K562 (cell line): ENCODE results near the gene PNPLA1. TPM values are rescaled to one million over a fixed set of nuclear protein-coding genes. Genes with fewer than 3 reads are reported as not detected.
A peak's percentile ranks its signal among the peaks of the same experiment; 100 is the strongest.

Experiments used
- ATF7 ChIP-seq: fragments of 450-650 bp; IDR thresholded peaks from 2 replicates; pipeline ENCODE4 v1.7.1; 2014; ENCODE audit warnings: mild to moderate bottlenecking, moderate library complexity
- CREB3 ChIP-seq: fragments of 450-650 bp; conservative IDR thresholded peaks from 2 replicates; pipeline ENCODE4 v1.6.1; 2016; ENCODE audit warnings: missing genetic modification characterization, low read depth, mild to moderate bottlenecking, missing compliant biosample characterization, moderate library complexity
- EHMT2 ChIP-seq: fragments of 450-650 bp; IDR thresholded peaks from 2 replicates; pipeline ENCODE4 v1.6.1; 2018; ENCODE audit warnings: antibody characterized with exemption
- EP400 ChIP-seq: fragments of 450-650 bp; IDR thresholded peaks from 2 replicates; pipeline ENCODE4 v1.6.1; 2017; ENCODE audit warnings: antibody characterized with exemption, mild to moderate bottlenecking, moderate library complexity
- FOXK2 ChIP-seq, 2 experiments: fragments of 450-650 bp; IDR thresholded peaks in 1 of 2; conservative IDR thresholded peaks in 1 of 2; 2 replicates each; pipeline ENCODE4 v1.6.1; 2016; ENCODE audit warnings: low read depth in 2 of 2, mild to moderate bottlenecking in 1 of 2
- HMBOX1 ChIP-seq: sonication (generic); IDR thresholded peaks from 2 replicates; pipeline ENCODE4 v1.6.1; 2016
- L3MBTL2 ChIP-seq: fragments of 450-650 bp; IDR thresholded peaks from 2 replicates; pipeline ENCODE4 v1.6.1; 2016; ENCODE audit warnings: mild to moderate bottlenecking, moderate library complexity
- NELFE ChIP-seq: IDR thresholded peaks from 2 replicates; pipeline ENCODE4 v1.6.1; 2011; ENCODE audit warnings: mild to moderate bottlenecking; ENCODE audit not compliant: insufficient read depth, insufficient read length
- RCOR1 ChIP-seq, 2 experiments: IDR thresholded peaks; 2 replicates each; pipeline ENCODE4 v1.6.1; 2012; ENCODE audit warnings: low read depth in 2 of 2, low read length in 2 of 2, borderline replicate concordance in 1 of 2, improper control_type of control experiment in 1 of 2
- RHOXF2B ChIP-seq: fragments of 250-450 bp; sonication (Bioruptor Pico); conservative IDR thresholded peaks from 2 replicates; pipeline ENCODE4 v1.5.1; 2021
- SMARCA4 ChIP-seq: fragments of 450-650 bp; IDR thresholded peaks from 2 replicates; pipeline ENCODE4 v1.6.1; 2016
- SMARCC2 ChIP-seq: fragments of 450-650 bp; IDR thresholded peaks from 2 replicates; pipeline ENCODE4 v1.6.1; 2017; ENCODE audit warnings: antibody characterized with exemption, moderate library complexity, mild to moderate bottlenecking, low read depth
- THRB ChIP-seq: fragments of 450-650 bp; formaldehyde crosslinking; conservative IDR thresholded peaks from 2 replicates; pipeline ENCODE4 v1.4.0; 2022; ENCODE audit warnings: mild to moderate bottlenecking, missing genetic modification characterization
- TRIM24 ChIP-seq, 2 experiments: fragments of 450-650 bp; IDR thresholded peaks; 2 replicates each; pipeline ENCODE4 v1.6.1; 2016
- YY1 ChIP-seq, 3 experiments: IDR thresholded peaks; 2 replicates each; pipeline ENCODE4 v1.6.1; 2011; ENCODE audit warnings: low read length in 2 of 3, mild to moderate bottlenecking in 2 of 3, moderate library complexity in 2 of 3, borderline replicate concordance in 1 of 3, control low read depth in 1 of 3, low read depth in 1 of 3; ENCODE audit not compliant: insufficient read depth in 3 of 3, insufficient replicate concordance in 2 of 3, control insufficient read depth in 1 of 3, insufficient read length in 1 of 3; ENCODE audit errors: extremely low read depth in 1 of 3
- ZBTB2 ChIP-seq: fragments of 450-650 bp; IDR thresholded peaks from 2 replicates; pipeline ENCODE4 v1.6.1; 2016; ENCODE audit warnings: antibody characterized with exemption
- ZNF311 ChIP-seq: fragments of 250-450 bp; sonication (Bioruptor Pico); IDR thresholded peaks from 2 replicates; pipeline ENCODE4 v1.4.0; 2020; ENCODE audit warnings: mild to moderate bottlenecking, moderate library complexity
- ZNF707 ChIP-seq: fragments of 250-450 bp; sonication (Bioruptor Pico); conservative IDR thresholded peaks from 2 replicates; pipeline ENCODE4 v1.8.0; 2022; ENCODE audit warnings: inconsistent platforms, mild to moderate bottlenecking, moderate library complexity
- ZZZ3 ChIP-seq: fragments of 450-650 bp; IDR thresholded peaks from 2 replicates; pipeline ENCODE4 v1.6.1; 2016; ENCODE audit warnings: antibody characterized with exemption, mild to moderate bottlenecking, moderate library complexity
- polyA plus RNA-seq, 8 experiments: library from polyadenylated mRNA; depleted of rRNA in 4 of 8; stranded (reverse) in 5 of 8; unstranded in 3 of 8; fragments of >200 nt; fragmentation: Nextera tagmentation in 2 of 8; fragmentation: Illumina TruSeq in 1 of 8; extraction: Ambion mirVana in 2 of 8; extraction: Trizol in 1 of 8; gene quantifications; 2 replicates each; pipeline versions ENCODE4 v1.2.1 to v1.2.3, GENCODE V29; 2011 to 2014; ENCODE audit warnings: inconsistent platforms in 1 of 8, missing spikeins in 1 of 8
- total RNA-seq, 7 experiments: library from RNA; depleted of rRNA in 6 of 7; stranded (reverse); fragments of >200 nt in 6 of 7; fragmentation: Illumina TruSeq in 2 of 7; extraction: Trizol in 2 of 7; gene quantifications; 2 replicates each; pipeline versions ENCODE4 v1.2.1 to v1.2.3, GENCODE V29; 2011 to 2021; ENCODE audit warnings: low replicate concordance in 1 of 7

The PNPLA1 gene
- total and polyA plus RNA-seq, 9 of the 15 experiments (the other 6 are each of a cell fraction or from before 2014, with no cell fraction given): 0.04 to 0.27 (median 0.13) TPM; not detected in 2

GRCh38 chr6:36224918-36225461 is 44.9 kb upstream of the PNPLA1 start (continued):
- TF ChIP-seq ZBTB2 (0 out of 2 replicates have a peak, but pooled peaks have one; percentile 53), YY1 (IDR thresholded peaks at IDR 0.05; ENCODE audit: borderline replicate concordance in 1 of 3, control insufficient read depth in 1 of 3, extremely low read depth in 1 of 3, insufficient read depth in 3 of 3, insufficient read length in 1 of 3, insufficient replicate concordance in 2 of 3, low read depth in 1 of 3, low read length in 2 of 3) (peak in 1 of 3 experiments; percentile 31), SMARCC2 (peak; percentile 45; the same call in 1 of the 2 replicates), EHMT2 (no peak), ZZZ3 (no peak), RHOXF2B (CRISPR knock-in tag) (no peak), NELFE (no peak), FOXK2 (conservative IDR thresholded peaks at IDR 0.05 in 1 of 2, IDR thresholded peaks at IDR 0.05 in 1 of 2; ENCODE audit: low read depth in 2 of 2) (peak in 1 of 2 experiments; percentile 41; a peak in 1 of 4 replicates), RCOR1 (IDR thresholded peaks at IDR 0.05; ENCODE audit: borderline replicate concordance in 1 of 2, low read depth in 2 of 2, low read length in 2 of 2) (peak in 1 of 2 experiments; percentile 40; a peak in 1 of 4 replicates), HMBOX1 (peak; percentile 82), TRIM24 (IDR thresholded peaks at IDR 0.05) (0 out of 4 replicates have a peak, but pooled peaks of 1 of the 2 experiments have one; percentile 34), SMARCA4 (peak; percentile 85), THRB (no peak), L3MBTL2 (peak; percentile 33; the same call in 1 of the 2 replicates), ATF7 (no peak), ZNF707 (CRISPR knock-in tag) (no peak), CREB3 (tag) (no peak), ZNF311 (no peak), EP400 (no peak)
